ENCODE measurements around the gene S100A13.

The S100A13 gene

GRCh38 chr1:153572569-153573015 is 54.7 kb downstream of the S100A13 start:
- DNase-seq (ENCODE audit: low read depth): no peak

- no peak for DNase-seq (ENCODE audit: low read depth)
These were observed 55.6 kb downstream of the S100A13 start for GRCh38 chr1:153571706-153572105.

GRCh38 chr1:153570874-153571273 is 56.4 kb downstream of the S100A13 start:
- no peak for DNase-seq (ENCODE audit: low read depth)

GRCh38 chr1:153569465-153569864 is 57.8 kb downstream of the S100A13 start:
- DNase-seq (ENCODE audit: low read depth): no peak
